H1 (cell line): Measurements from ENCODE around the gene ANGPTL4. TPM values are rescaled to one million over a fixed set of nuclear protein-coding genes. Genes with fewer than 3 reads are reported as not detected.

Experiments
- CTCF ChIA-PET: fragments of 300-600 bp; sonication (Branson Sonifier 250); formaldehyde crosslinking; loops from one replicate; lab custom pipeline; 2021; ENCODE audit not compliant: partially characterized antibody; lab: Charles Lee
- POLR2A ChIA-PET: fragments of 300-600 bp; sonication (Branson Sonifier 250); formaldehyde crosslinking; loops from one replicate; lab custom pipeline; 2021; ENCODE audit warnings: inconsistent platforms; ENCODE audit not compliant: partially characterized antibody; lab: Charles Lee
- DNase-seq, 2 experiments: peaks; one replicate each; pipeline versions ENCODE4 v3.0.0 to v3.0.0-alpha.2; 2010 to 2022; ENCODE audit warnings: low spot score in 2 of 2, low read depth in 1 of 2, mixed read lengths in 1 of 2
- FAIRE-seq: peaks from 2 replicates; lab custom pipeline; 2011; peaks lifted over from hg19 to GRCh38; lab: Jason Lieb, UNC
- H2AFZ ChIP-seq: 2 replicates; pipeline ENCODE4 v1.8.1; 2012; ENCODE audit warnings: low read length, inconsistent platforms
- H2AK5ac ChIP-seq: 2 replicates; pipeline ENCODE4 v1.6.1; 2013; ENCODE audit warnings: low read depth, low read length
- H2BK120ac ChIP-seq: replicated peaks from 2 replicates; pipeline ENCODE3; 2013; ENCODE audit warnings: low read depth, low read length, inconsistent platforms
- H2BK12ac ChIP-seq: 2 replicates; pipeline ENCODE4 v1.6.1; 2013; ENCODE audit warnings: low read depth, low read length
- H2BK15ac ChIP-seq: 2 replicates; pipeline ENCODE4 v1.6.1; 2013; ENCODE audit warnings: low read length
- H2BK20ac ChIP-seq: 2 replicates; pipeline ENCODE4 v1.6.1; 2013; ENCODE audit warnings: low read length
- H2BK5ac ChIP-seq: 2 replicates; pipeline ENCODE4 v1.6.1; 2013; ENCODE audit warnings: low read depth, low read length
- H3K14ac ChIP-seq: 2 replicates; pipeline ENCODE4 v1.6.1; 2013; ENCODE audit warnings: inconsistent platforms; ENCODE audit not compliant: insufficient read length
- H3K18ac ChIP-seq: 2 replicates; pipeline ENCODE4 v1.6.1; 2013; ENCODE audit warnings: low read length; ENCODE audit errors: extremely low read depth
- H3K23ac ChIP-seq: 2 replicates; pipeline ENCODE4 v1.6.1; 2013; ENCODE audit warnings: inconsistent platforms; ENCODE audit not compliant: insufficient read length
- H3K23me2 ChIP-seq: 2 replicates; pipeline ENCODE4 v1.6.1; 2013; ENCODE audit warnings: low read depth, low read length
- H3K27ac ChIP-seq: 2 replicates; pipeline ENCODE4 v1.6.1; 2011; ENCODE audit warnings: low read depth, low read length, inconsistent platforms
- H3K27me3 ChIP-seq, 4 experiments: replicated peaks in 1 of 4; 1 replicate in 1 of 4; 2 replicates in 3 of 4; pipeline versions ENCODE4 v1.6.1 to v1.8.1; 2011 to 2013; ENCODE audit warnings: low read length in 3 of 4, mild to moderate bottlenecking in 3 of 4, inconsistent platforms in 2 of 4, mixed read lengths in 2 of 4, moderate library complexity in 1 of 4; ENCODE audit not compliant: control insufficient read depth in 3 of 4, insufficient read depth in 3 of 4; ENCODE audit errors: extremely low read depth in 1 of 4
- H3K36me3 ChIP-seq, 4 experiments: 2 replicates each; pipeline versions ENCODE4 v1.6.1 to v1.8.1; 2011 to 2013; ENCODE audit warnings: mild to moderate bottlenecking in 4 of 4, low read length in 3 of 4, moderate library complexity in 2 of 4, control low read depth in 1 of 4, inconsistent platforms in 1 of 4; ENCODE audit not compliant: insufficient read depth in 4 of 4, control insufficient read depth in 2 of 4
- H3K4ac ChIP-seq: replicated peaks from 2 replicates; pipeline ENCODE3; 2013; ENCODE audit warnings: low read length, low read depth, mixed read lengths, inconsistent platforms; ENCODE audit not compliant: insufficient read length
- H3K4me1 ChIP-seq, 4 experiments: replicated peaks in 1 of 4; 1 replicate in 1 of 4; 2 replicates in 3 of 4; pipeline versions ENCODE4 v1.6.1 to v1.8.1; 2011 to 2013; ENCODE audit warnings: low read length in 3 of 4, inconsistent platforms in 2 of 4, mixed read lengths in 1 of 4; ENCODE audit not compliant: insufficient read depth in 4 of 4, control insufficient read depth in 3 of 4
- H3K4me2 ChIP-seq, 2 experiments: 2 replicates each; pipeline versions ENCODE4 v1.6.1 to v1.8.1; 2011 to 2013; ENCODE audit warnings: low read depth in 2 of 2, low read length in 2 of 2, control low read depth in 1 of 2, inconsistent platforms in 1 of 2, mild to moderate bottlenecking in 1 of 2; ENCODE audit not compliant: insufficient read depth in 1 of 2
- H3K4me3 ChIP-seq, 4 experiments: fragments of 200-600, 300-600 bp in 1 of 4; sonication (generic), shearing (Covaris generic), sonication (Bioruptor Twin) in 1 of 4; 2 replicates each; pipeline versions ENCODE4 v1.5.1 to v1.8.1; 2011 to 2016; ENCODE audit warnings: low read length in 4 of 4, low read depth in 3 of 4, control low read depth in 2 of 4, inconsistent platforms in 2 of 4, mild to moderate bottlenecking in 2 of 4, mixed read lengths in 1 of 4, moderate library complexity in 1 of 4; ENCODE audit not compliant: insufficient read depth in 2 of 4; ENCODE audit errors: extremely low read depth in 1 of 4
- H3K56ac ChIP-seq: replicated peaks from 2 replicates; pipeline ENCODE3; 2013; ENCODE audit warnings: low read depth, mild to moderate bottlenecking, mixed read lengths, low read length, inconsistent platforms; ENCODE audit not compliant: insufficient read length
- H3K79me1 ChIP-seq: 2 replicates; pipeline ENCODE4 v1.6.1; 2013; ENCODE audit warnings: low read depth, low read length, control low read depth
- H3K79me2 ChIP-seq, 2 experiments: 2 replicates each; pipeline versions ENCODE4 v1.6.1 to v1.8.1; 2012 to 2013; ENCODE audit warnings: low read length in 2 of 2, mild to moderate bottlenecking in 2 of 2, inconsistent platforms in 1 of 2; ENCODE audit not compliant: insufficient read depth in 2 of 2, control insufficient read depth in 1 of 2
- H3K9ac ChIP-seq, 4 experiments: replicated peaks in 1 of 4; 1 replicate in 1 of 4; 2 replicates in 3 of 4; pipeline versions ENCODE4 v1.6.1 to v1.8.1; 2011 to 2013; ENCODE audit warnings: low read depth in 3 of 4, low read length in 3 of 4, control low read depth in 2 of 4, mild to moderate bottlenecking in 2 of 4, moderate library complexity in 2 of 4, inconsistent platforms in 1 of 4; ENCODE audit errors: extremely low read depth in 1 of 4
- H3K9me3 ChIP-seq, 2 experiments: 2 replicates each; pipeline versions ENCODE4 v1.6.1 to v1.8.1; 2012 to 2013; ENCODE audit warnings: mild to moderate bottlenecking in 2 of 2, moderate library complexity in 2 of 2, control low read depth in 1 of 2, inconsistent platforms in 1 of 2, low read depth in 1 of 2, low read length in 1 of 2, mixed read lengths in 1 of 2; ENCODE audit not compliant: insufficient read depth in 2 of 2
- H4K20me1 ChIP-seq, 2 experiments: replicated peaks in 1 of 2; 2 replicates each; pipeline versions ENCODE3 to v1.8.1; 2011 to 2013; ENCODE audit warnings: inconsistent platforms in 2 of 2, low read length in 2 of 2, mild to moderate bottlenecking in 1 of 2; ENCODE audit not compliant: insufficient read depth in 2 of 2, control insufficient read depth in 1 of 2
- H4K5ac ChIP-seq: 2 replicates; pipeline ENCODE4 v1.6.1; 2013; ENCODE audit warnings: low read length, low read depth, mixed read lengths, inconsistent platforms; ENCODE audit not compliant: insufficient read length
- H4K8ac ChIP-seq: 2 replicates; pipeline ENCODE4 v1.8.0; 2013; ENCODE audit warnings: mild to moderate bottlenecking, moderate library complexity, low read length, inconsistent platforms; ENCODE audit not compliant: insufficient read depth; ENCODE audit errors: extremely low read depth
- H4K91ac ChIP-seq: replicated peaks from 2 replicates; pipeline ENCODE3; 2013; ENCODE audit warnings: low read length, mixed read lengths, inconsistent platforms; ENCODE audit not compliant: insufficient read length
- HDAC2 ChIP-seq, 2 experiments: fragments of 300-600 bp in 1 of 2; sonication (generic) in 1 of 2; IDR thresholded peaks; 2 replicates each; pipeline ENCODE4 v1.6.1; 2011 to 2012; ENCODE audit warnings: low read depth in 2 of 2, low read length in 2 of 2, mild to moderate bottlenecking in 2 of 2, moderate library complexity in 2 of 2, borderline replicate concordance in 1 of 2, inconsistent platforms in 1 of 2
- JUN ChIP-seq: IDR thresholded peaks from 2 replicates; pipeline ENCODE4 v1.6.1; 2011; ENCODE audit warnings: low read depth, mild to moderate bottlenecking, improper control_type of control experiment, low read length
- POU5F1 ChIP-seq: IDR thresholded peaks from 2 replicates; pipeline ENCODE4 v1.6.1; 2011; ENCODE audit warnings: low read depth, mild to moderate bottlenecking, low read length, moderate library complexity
- SP1 ChIP-seq: IDR thresholded peaks from 2 replicates; pipeline ENCODE4 v1.6.1; 2011; ENCODE audit warnings: low read depth, low read length
- WGBS, 2 experiments: shearing (Covaris generic) in 1 of 2; methylation state at CpG; one replicate each; pipeline versions ENCODE4 v1.1.6 to v1.1.7; 2013 to 2015; ENCODE audit warnings: low lambda C conversion rate in 2 of 2, mixed read lengths in 2 of 2, inconsistent platforms in 1 of 2, low coverage in 1 of 2, missing lambda C conversion rate in 1 of 2; ENCODE audit not compliant: insufficient replicate concordance in 2 of 2, insufficient coverage in 1 of 2, insufficient read length in 1 of 2; ENCODE audit errors: extremely low coverage in 1 of 2, missing lambda C conversion rate in 1 of 2; 5-methylcytosine and 5-hydroxymethylcytosine counted together
- polyA plus RNA-seq, 7 experiments: library from polyadenylated mRNA; depleted of rRNA in 3 of 7; stranded (reverse) in 5 of 7; unstranded in 2 of 7; fragments of >200 nt in 5 of 7; fragments of 200-250 nt in 2 of 7; gene quantifications; 1 replicate in 5 of 7; 2 replicates in 1 of 7; 4 replicates in 1 of 7; pipeline versions ENCODE4 v1.2.1 to v1.2.3, GENCODE V29; 2011 to 2013; ENCODE audit warnings: missing spikeins in 2 of 7, mixed read lengths in 2 of 7
- total RNA-seq: library from RNA; stranded (reverse); fragmentation: NEBNext Ultra II Directional; extraction: Animal tissue kit (Norgen Biotek cat#: 25700); gene quantifications from 2 replicates; pipeline ENCODE4 v1.2.1, GENCODE V29; 2021

Gene ANGPTL4
- total and polyA plus RNA-seq, 2 of the 8 experiments (the other 6 are each of a cell fraction or from before 2014, with no cell fraction given) = 2.3 to 6.5 TPM

DNA sequence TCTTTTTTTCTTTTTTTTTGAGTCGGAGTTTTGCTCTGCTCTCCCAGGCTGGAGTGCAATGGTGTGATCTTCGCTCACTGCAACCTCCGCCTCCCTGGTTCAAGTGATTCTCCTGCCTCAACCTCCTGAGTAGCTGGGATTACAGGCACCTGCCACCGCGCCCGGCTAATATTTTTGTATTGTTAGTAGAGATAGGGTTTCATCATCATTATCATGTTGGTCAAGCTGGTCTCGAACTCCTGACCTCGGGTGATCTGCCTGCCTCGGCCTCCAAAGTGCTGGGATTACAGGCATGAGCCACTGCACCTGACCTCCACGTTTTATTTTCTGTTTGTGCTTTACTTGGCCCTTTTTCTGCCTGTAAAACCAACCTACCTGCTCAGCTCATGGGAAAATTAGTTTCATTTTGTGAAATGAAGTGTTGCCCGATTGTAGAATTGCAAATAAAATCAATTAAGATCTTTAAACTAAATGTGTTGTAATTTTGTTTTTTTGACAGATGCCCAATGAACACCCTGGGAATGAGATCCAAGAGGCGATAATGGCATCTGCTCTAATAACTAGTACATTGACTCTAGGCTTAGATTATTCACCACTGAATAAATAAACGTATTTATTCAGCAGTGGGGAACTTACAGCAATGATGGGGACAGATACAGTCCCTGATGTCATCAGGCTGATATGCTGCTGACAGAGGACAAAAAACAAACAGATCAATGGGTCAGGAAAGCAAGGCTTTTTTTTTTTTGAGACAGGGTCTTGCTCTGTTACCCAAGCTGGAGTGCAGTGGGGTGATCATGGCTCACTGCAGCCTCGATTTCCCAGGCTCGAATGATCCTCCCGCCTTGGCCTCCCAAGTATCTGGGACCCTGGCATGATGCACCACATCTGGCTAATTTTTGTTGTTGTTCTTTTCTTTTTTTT is 24.0 kb downstream of the ANGPTL4 start:
- no peak overlapping the region for H3K27ac ChIP-seq
- no peak overlapping the region for H2BK20ac ChIP-seq
- no peaks in the 10 kb centered on the region for H3K23me2 ChIP-seq
- no peak for FAIRE-seq
- H3K79me1 ChIP-seq = peaks cover 12% of the 10 kb centered on the region
- peaks cover 0 to 10% (median 4%) of the 10 kb centered on the region in 4 experiments; a peak in 6 of 7 replicates for H3K4me1 ChIP-seq
- H4K5ac ChIP-seq = no peak overlapping the region
- H3K9ac ChIP-seq = no peak overlapping the region
- H3K14ac ChIP-seq = no peak overlapping the region
- no peak overlapping the region for H3K4ac ChIP-seq
- ChIA-PET POLR2A (interaction anchor here (0.6 to 1.8 kb wide), 8 partner anchors 12 to 72 kb away, joined by 3 to 4 read pairs (median 3); no protein-coding TSS in a partner anchor), CTCF (interaction anchor here (0.6 to 1.5 kb wide), 10 partner anchors 20 to 208 kb away, joined by 3 to 7 read pairs (median 4); partner anchors contain the start of gene MARCHF2)
- H2AK5ac ChIP-seq = no peak overlapping the region
- H4K91ac ChIP-seq = no peak overlapping the region
- no peaks in the 10 kb centered on the region for H3K36me3 ChIP-seq
- no peak overlapping the region for H3K4me2 ChIP-seq
- H2BK120ac ChIP-seq = no peak overlapping the region
- H2BK5ac ChIP-seq = no peak overlapping the region
- H3K18ac ChIP-seq = no peak overlapping the region
- peaks cover 0 to 5% of the 10 kb centered on the region in 2 experiments; a peak in 1 of 4 replicates for H3K9me3 ChIP-seq
- peaks cover 7 to 21% of the 10 kb centered on the region in 2 experiments for H3K79me2 ChIP-seq
- H4K20me1 ChIP-seq = peaks cover 4 to 6% of the 10 kb centered on the region in 2 experiments
- 95% methylated on average over 16 of the region's 16 CpGs; no CpG with 5 or more reads in 1 of the 2 experiments for WGBS, 2 experiments
- no peak overlapping the region for H3K23ac ChIP-seq
- no peak overlapping the region for H3K56ac ChIP-seq
- DNase-seq = no peak
- H4K8ac ChIP-seq = no peak overlapping the region
- H2AFZ ChIP-seq = no peak overlapping the region
- TF ChIP-seq HDAC2 (IDR thresholded peaks at IDR 0.05; ENCODE audit: borderline replicate concordance in 1 of 2, low read depth in 2 of 2, low read length in 2 of 2) = no peak
- no peak for TF ChIP-seq SP1
- TF ChIP-seq JUN = no peak
- TF ChIP-seq POU5F1 = no peak
- no peak overlapping the region for H2BK12ac ChIP-seq
- H2BK15ac ChIP-seq = no peak overlapping the region
- no peaks in the 10 kb centered on the region for H3K27me3 ChIP-seq
- no peak overlapping the region for H3K4me3 ChIP-seq
